ENCODE results near the gene HLA-DMB. TPM values are rescaled to one million over a fixed set of nuclear protein-coding genes. Genes with fewer than 3 reads are reported as not detected.

The HLA-DMB gene
- polyA plus RNA-seq, 1 donor from 2014 or later = 2.9 TPM

- H3K4me2 ChIP-seq (ENCODE audit: low read length) = no peak overlapping the region
- H3K27me3 ChIP-seq (ENCODE audit: insufficient read depth, low read depth, low read length) = no peaks in the 10 kb centered on the region
- H3K36me3 ChIP-seq (ENCODE audit: insufficient read depth, low read length) = no peaks in the 10 kb centered on the region
- no peak for TF ChIP-seq TAF1 (IDR thresholded peaks at IDR 0.05; ENCODE audit: low read depth)
- no peak for TF ChIP-seq SMC3 (conservative IDR thresholded peaks at IDR 0.05; ENCODE audit: poor library complexity)
- TF ChIP-seq REST (IDR thresholded peaks at IDR 0.05; ENCODE audit: borderline replicate concordance) = no peak
- no peak for TF ChIP-seq POLR2AphosphoS5 (IDR thresholded peaks at IDR 0.05)
- TF ChIP-seq MXI1 (conservative IDR thresholded peaks at IDR 0.05; ENCODE audit: poor library complexity, severe bottlenecking) = no peak
- TF ChIP-seq EP300 (conservative IDR thresholded peaks at IDR 0.05; ENCODE audit: poor library complexity, severe bottlenecking) = no peak
- no peak for TF ChIP-seq RAD21 (conservative IDR thresholded peaks at IDR 0.05)
- peak; percentile 17 for TF ChIP-seq CTCF (IDR thresholded peaks at IDR 0.05; ENCODE audit: poor library complexity, severe bottlenecking)
- no peak for TF ChIP-seq EZH2 (IDR thresholded peaks at IDR 0.05; ENCODE audit: borderline replicate concordance, insufficient read depth, low read length, poor library complexity, severe bottlenecking)
- H3F3A ChIP-seq (ENCODE audit: insufficient read depth, low read length, poor library complexity, severe bottlenecking) = no peaks in the 10 kb centered on the region
- no peak overlapping the region for H3K9ac ChIP-seq (ENCODE audit: low read length)
- H4K20me1 ChIP-seq (ENCODE audit: insufficient read depth) = no peaks in the 10 kb centered on the region
- no peaks in the 10 kb centered on the region for H3K79me2 ChIP-seq (replicated peaks; ENCODE audit: insufficient read depth, low read length)
- no peaks in the 10 kb centered on the region for H3K9me3 ChIP-seq (ENCODE audit: low read length)
- no peak overlapping the region for H3K4me3 ChIP-seq (ENCODE audit: low read length)
- no peak overlapping the region for H3K27ac ChIP-seq (ENCODE audit: low read length)
- no peak overlapping the region for H2AFZ ChIP-seq (ENCODE audit: low read depth, low read length)
- H3K9me2 ChIP-seq (ENCODE audit: insufficient read depth, low read length) = no peaks in the 10 kb centered on the region
Measured at GRCh38 chr6:32954986-32955802, 14.4 kb upstream of the HLA-DMB start.

- Histone ChIP-seq H3K27me3 (ENCODE audit: insufficient read depth, low read depth, low read length) (no peaks in the 10 kb centered on the region), H3K36me3 (ENCODE audit: insufficient read depth, low read length) (no peaks in the 10 kb centered on the region), H3F3A (ENCODE audit: insufficient read depth, low read length, poor library complexity, severe bottlenecking) (no peaks in the 10 kb centered on the region), H3K27ac (ENCODE audit: low read length) (no peak overlapping the region), H3K4me2 (ENCODE audit: low read length) (no peak overlapping the region), H4K20me1 (ENCODE audit: insufficient read depth) (no peaks in the 10 kb centered on the region), H3K4me3 (ENCODE audit: low read length) (no peak overlapping the region), H3K9me3 (ENCODE audit: low read length) (no peaks in the 10 kb centered on the region), H3K79me2 (replicated peaks; ENCODE audit: insufficient read depth, low read length) (no peaks in the 10 kb centered on the region), H3K9ac (ENCODE audit: low read length) (no peak overlapping the region), H3K9me2 (ENCODE audit: insufficient read depth, low read length) (no peaks in the 10 kb centered on the region), H2AFZ (ENCODE audit: low read depth, low read length) (no peak overlapping the region)
- TF ChIP-seq EZH2 (IDR thresholded peaks at IDR 0.05; ENCODE audit: borderline replicate concordance, insufficient read depth, low read length, poor library complexity, severe bottlenecking) = no peak
- no peak for TF ChIP-seq RAD21 (conservative IDR thresholded peaks at IDR 0.05)
- TF ChIP-seq REST (IDR thresholded peaks at IDR 0.05; ENCODE audit: borderline replicate concordance) = no peak
- no peak for TF ChIP-seq EP300 (conservative IDR thresholded peaks at IDR 0.05; ENCODE audit: poor library complexity, severe bottlenecking)
- no peak for TF ChIP-seq CTCF (IDR thresholded peaks at IDR 0.05; ENCODE audit: poor library complexity, severe bottlenecking)
- no peak for TF ChIP-seq POLR2AphosphoS5 (IDR thresholded peaks at IDR 0.05)
- no peak for TF ChIP-seq MXI1 (conservative IDR thresholded peaks at IDR 0.05; ENCODE audit: poor library complexity, severe bottlenecking)
- TF ChIP-seq SMC3 (conservative IDR thresholded peaks at IDR 0.05; ENCODE audit: poor library complexity) = no peak
- TF ChIP-seq TAF1 (IDR thresholded peaks at IDR 0.05; ENCODE audit: low read depth) = no peak
Measured at GRCh38 chr6:32954267-32954666, 13.4 kb upstream of the HLA-DMB start.
